GM23248 (cell line): ENCODE data around the gene EGR4.

ENCODE experiments used
- EZH2 ChIP-seq: fragments of 200-600 bp; sonication (generic); IDR thresholded peaks from 2 replicates; pipeline ENCODE4 v1.6.1; 2018; ENCODE audit warnings: antibody characterized with exemption, mild to moderate bottlenecking; ENCODE audit not compliant: insufficient read depth, poor library complexity, severe bottlenecking
- EZH2phosphoT487 ChIP-seq: fragments of 200-600 bp; sonication (generic); IDR thresholded peaks from 2 replicates; pipeline ENCODE4 v1.6.1; 2018; ENCODE audit warnings: antibody characterized with exemption, moderate library complexity, mild to moderate bottlenecking, low read depth; ENCODE audit not compliant: insufficient read depth

DNA sequence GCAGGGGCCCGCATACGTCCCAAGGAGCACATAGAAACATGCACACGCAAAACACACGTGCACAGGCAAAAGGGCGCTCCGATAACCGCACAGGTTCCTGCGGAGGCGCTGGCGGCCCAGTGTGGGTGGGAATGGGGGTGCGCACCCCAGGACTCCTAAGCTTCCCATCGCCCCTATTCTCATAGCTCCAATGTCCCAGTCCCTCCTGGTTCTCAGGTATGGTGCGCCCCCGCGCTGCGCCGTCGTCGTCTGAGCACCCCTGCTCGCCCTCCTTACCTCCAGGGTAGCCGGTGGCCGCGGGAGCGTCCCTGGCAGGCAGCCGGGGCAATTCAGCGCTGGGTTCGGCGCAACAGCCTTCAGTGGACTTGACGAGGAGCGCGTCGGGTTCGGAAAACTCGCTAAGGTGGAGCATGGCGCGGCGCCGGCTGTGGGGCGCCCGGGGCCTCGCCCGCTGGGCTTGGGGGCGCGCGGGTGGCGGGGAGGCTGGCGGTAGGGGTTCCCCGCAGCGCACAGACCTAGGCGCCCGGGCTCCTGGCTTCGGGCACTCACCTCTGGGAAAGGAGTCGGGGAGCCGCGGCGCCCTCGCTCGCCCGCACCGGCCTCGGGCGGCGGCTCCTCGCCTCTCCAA lies 328 bp downstream of the EGR4 start:
- TF ChIP-seq EZH2phosphoT487: 0 out of 2 replicates have a peak, but pooled peaks have one; percentile 8
- TF ChIP-seq EZH2: peak; percentile 22
